ENCODE measurements around the gene ALKBH8.
"Not testable (repeated sequence)": the region's sequence is repeated elsewhere in the genome, so short reads cannot be mapped to it uniquely, and the experiment has no call there.

The ALKBH8 gene

GRCh38 chr11:107545101-107545514 lies 20.4 kb downstream of the ALKBH8 start:
- H4K91ac ChIP-seq (ENCODE audit: low read length), result no peak overlapping the region
- no peaks in the 10 kb centered on the region for H3K9me3 ChIP-seq (ENCODE audit: control insufficient read depth, low read length)

DNA sequence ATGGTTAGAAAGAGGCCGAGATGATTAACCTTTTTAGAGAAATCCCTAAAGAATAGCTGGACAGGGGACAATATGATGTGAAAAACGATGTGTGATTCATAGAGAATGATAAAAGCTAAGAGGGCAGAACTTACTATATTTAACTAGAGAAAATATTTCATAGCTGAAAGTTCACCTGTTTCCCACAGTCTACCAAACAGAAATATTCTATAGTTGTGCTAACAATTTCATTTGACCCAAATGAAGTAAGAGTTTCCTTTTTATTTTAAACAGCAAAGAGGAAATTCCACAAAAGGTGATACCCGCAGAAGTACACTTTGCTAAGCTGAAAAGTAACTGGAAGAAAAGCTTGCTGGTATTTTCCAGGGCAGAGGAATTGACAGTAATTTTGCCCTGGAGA lies 26.7 kb downstream of the ALKBH8 start:
- Histone ChIP-seq H3K18ac (ENCODE audit: low read depth in 1 of 2, low read length in 2 of 2) (no peak overlapping the region), H2BK5ac (ENCODE audit: low read depth, low read length, poor library complexity, severe bottlenecking) (no peak overlapping the region), H2BK12ac (ENCODE audit: low read length in 2 of 2) (no peak overlapping the region), H3K9me3 (ENCODE audit: control insufficient read depth, low read length) (no peaks in the 10 kb centered on the region), H3K9ac (ENCODE audit: low read length) (no peak overlapping the region), H3K79me1 (replicated peaks; ENCODE audit: low read length, poor library complexity, severe bottlenecking) (peaks cover 3% of the 10 kb centered on the region), H3K27ac (ENCODE audit: low read length, poor library complexity, severe bottlenecking) (no peak overlapping the region), H2BK15ac (ENCODE audit: low read depth, poor library complexity, severe bottlenecking) (no peak overlapping the region), H4K8ac (ENCODE audit: low read length) (no peak overlapping the region), H3K4me3 (ENCODE audit: insufficient read depth in 1 of 2, low read depth in 1 of 2, low read length in 2 of 2) (no peak overlapping the region), H3K23ac (ENCODE audit: low read length in 2 of 2) (no peak overlapping the region), H2BK120ac (ENCODE audit: low read depth, low read length) (no peak overlapping the region), H2AK5ac (ENCODE audit: low read length, severe bottlenecking) (no peak overlapping the region), H3K4ac (ENCODE audit: low read depth in 1 of 2, low read length in 2 of 2) (no peak overlapping the region), H4K91ac (ENCODE audit: low read length) (no peak overlapping the region), H3K36me3 (ENCODE audit: control insufficient read depth in 1 of 2, insufficient read depth in 2 of 2, low read depth in 1 of 2, low read length in 2 of 2) (peaks cover 5 to 22% of the 10 kb centered on the region in 2 experiments), H2AFZ (ENCODE audit: low read depth, low read length) (no peak overlapping the region), H3K14ac (ENCODE audit: low read length in 2 of 2) (no peak overlapping the region), H3K4me1 (ENCODE audit: control insufficient read depth, insufficient read depth, low read depth, low read length) (no peaks in the 10 kb centered on the region), H3K27me3 (ENCODE audit: control insufficient read depth in 1 of 2, insufficient read depth in 1 of 2, low read length in 2 of 2) (no peaks in the 10 kb centered on the region), H3K4me2 (ENCODE audit: low read length, poor library complexity, severe bottlenecking) (no peak overlapping the region)
- no peak for DNase-seq
- WGBS, result 96% methylated on average over 2 of the region's 3 CpGs

More at GRCh38 chr11:107545101-107545514, 20.4 kb downstream of the ALKBH8 start:
- Histone ChIP-seq H3K79me1 (replicated peaks; ENCODE audit: low read length, poor library complexity, severe bottlenecking) (no peaks in the 10 kb centered on the region), H2AK5ac (ENCODE audit: low read length, severe bottlenecking) (no peak overlapping the region), H2BK120ac (ENCODE audit: low read depth, low read length) (no peak overlapping the region), H3K14ac (ENCODE audit: low read length in 2 of 2) (no peak overlapping the region), H3K36me3 (ENCODE audit: control insufficient read depth in 1 of 2, insufficient read depth in 2 of 2, low read depth in 1 of 2, low read length in 2 of 2) (peaks cover 5 to 18% of the 10 kb centered on the region in 2 experiments), H2BK15ac (ENCODE audit: low read depth, poor library complexity, severe bottlenecking) (no peak overlapping the region), H3K9ac (ENCODE audit: low read length) (no peak overlapping the region), H3K4me2 (ENCODE audit: low read length, poor library complexity, severe bottlenecking) (no peak overlapping the region), H3K23ac (ENCODE audit: low read length in 2 of 2) (no peak overlapping the region), H3K4me3 (ENCODE audit: insufficient read depth in 1 of 2, low read depth in 1 of 2, low read length in 2 of 2) (no peak overlapping the region), H4K8ac (ENCODE audit: low read length) (no peak overlapping the region), H2BK5ac (ENCODE audit: low read depth, low read length, poor library complexity, severe bottlenecking) (no peak overlapping the region), H2BK12ac (ENCODE audit: low read length in 2 of 2) (no peak overlapping the region), H3K4ac (ENCODE audit: low read depth in 1 of 2, low read length in 2 of 2) (no peak overlapping the region), H3K27ac (ENCODE audit: low read length, poor library complexity, severe bottlenecking) (no peak overlapping the region), H3K27me3 (ENCODE audit: control insufficient read depth in 1 of 2, insufficient read depth in 1 of 2, low read length in 2 of 2) (no peaks in the 10 kb centered on the region), H2AFZ (ENCODE audit: low read depth, low read length) (no peak overlapping the region), H3K4me1 (ENCODE audit: control insufficient read depth, insufficient read depth, low read depth, low read length) (no peaks in the 10 kb centered on the region), H3K18ac (ENCODE audit: low read depth in 1 of 2, low read length in 2 of 2) (no peak overlapping the region)
- peak; percentile 28 for DNase-seq
- no CpG with 5 or more reads among the region's 1 CpG for WGBS

GRCh38 chr11:107538239-107538638 lies 27.3 kb downstream of the ALKBH8 start:
- Histone ChIP-seq H3K27ac (ENCODE audit: low read length, poor library complexity, severe bottlenecking) (no peak overlapping the region), H2AK5ac (ENCODE audit: low read length, severe bottlenecking) (no peak overlapping the region), H2AFZ (ENCODE audit: low read depth, low read length) (no peak overlapping the region), H2BK5ac (ENCODE audit: low read depth, low read length, poor library complexity, severe bottlenecking) (no peak overlapping the region), H3K9me3 (ENCODE audit: control insufficient read depth, low read length) (no peaks in the 10 kb centered on the region), H3K18ac (ENCODE audit: low read depth in 1 of 2, low read length in 2 of 2) (no peak overlapping the region), H4K91ac (ENCODE audit: low read length) (no peak overlapping the region), H3K23ac (ENCODE audit: low read length in 2 of 2) (no peak overlapping the region), H2BK12ac (ENCODE audit: low read length in 2 of 2) (no peak overlapping the region), H3K4ac (ENCODE audit: low read depth in 1 of 2, low read length in 2 of 2) (no peak overlapping the region), H3K9ac (ENCODE audit: low read length) (no peak overlapping the region), H3K36me3 (ENCODE audit: control insufficient read depth in 1 of 2, insufficient read depth in 2 of 2, low read depth in 1 of 2, low read length in 2 of 2) (peaks cover 5 to 22% of the 10 kb centered on the region in 2 experiments), H3K4me3 (ENCODE audit: insufficient read depth in 1 of 2, low read depth in 1 of 2, low read length in 2 of 2) (no peak overlapping the region), H3K4me2 (ENCODE audit: low read length, poor library complexity, severe bottlenecking) (no peak overlapping the region), H3K14ac (ENCODE audit: low read length in 2 of 2) (no peak overlapping the region), H2BK15ac (ENCODE audit: low read depth, poor library complexity, severe bottlenecking) (no peak overlapping the region), H4K8ac (ENCODE audit: low read length) (no peak overlapping the region), H3K79me1 (replicated peaks; ENCODE audit: low read length, poor library complexity, severe bottlenecking) (peaks cover 3% of the 10 kb centered on the region), H3K27me3 (ENCODE audit: control insufficient read depth in 1 of 2, insufficient read depth in 1 of 2, low read length in 2 of 2) (no peaks in the 10 kb centered on the region), H2BK120ac (ENCODE audit: low read depth, low read length) (no peak overlapping the region), H3K4me1 (ENCODE audit: control insufficient read depth, insufficient read depth, low read depth, low read length) (no peaks in the 10 kb centered on the region)
- DNase-seq, result no peak

DNA sequence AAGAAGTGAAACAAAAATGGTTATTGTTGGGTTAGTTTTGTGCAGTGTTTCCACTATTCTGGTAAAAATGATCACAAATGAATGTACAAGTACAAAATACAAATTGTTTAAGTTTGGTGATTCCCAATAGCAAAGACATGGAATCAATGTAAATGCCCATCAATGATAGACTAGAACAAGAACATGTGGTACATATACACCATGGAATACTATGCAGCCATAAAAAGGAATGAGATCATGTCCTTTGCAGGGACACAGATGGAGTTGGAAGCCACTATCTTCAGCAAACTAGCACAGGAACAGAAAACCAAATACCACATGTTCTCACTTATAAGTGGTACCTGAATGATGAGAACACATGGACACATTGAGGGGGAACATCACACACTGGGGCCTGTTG lies 28.4 kb downstream of the ALKBH8 start:
- not testable (repeated sequence) for H3K23ac ChIP-seq (ENCODE audit: low read length in 2 of 2); H3K4me1 ChIP-seq (ENCODE audit: control insufficient read depth, insufficient read depth, low read depth, low read length); H3K14ac ChIP-seq (ENCODE audit: low read length in 2 of 2); H3K9ac ChIP-seq (ENCODE audit: low read length); H3K4me3 ChIP-seq (ENCODE audit: insufficient read depth in 1 of 2, low read depth in 1 of 2, low read length in 2 of 2); H3K9me3 ChIP-seq (ENCODE audit: control insufficient read depth, low read length); H2BK15ac ChIP-seq (ENCODE audit: low read depth, poor library complexity, severe bottlenecking); H2AK5ac ChIP-seq (ENCODE audit: low read length, severe bottlenecking); H2BK5ac ChIP-seq (ENCODE audit: low read depth, low read length, poor library complexity, severe bottlenecking); H4K91ac ChIP-seq (ENCODE audit: low read length); H3K27ac ChIP-seq (ENCODE audit: low read length, poor library complexity, severe bottlenecking); H2BK12ac ChIP-seq (ENCODE audit: low read length in 2 of 2); H2BK120ac ChIP-seq (ENCODE audit: low read depth, low read length); DNase-seq; H3K79me1 ChIP-seq (replicated peaks; ENCODE audit: low read length, poor library complexity, severe bottlenecking); H3K4me2 ChIP-seq (ENCODE audit: low read length, poor library complexity, severe bottlenecking); H3K27me3 ChIP-seq (ENCODE audit: control insufficient read depth in 1 of 2, insufficient read depth in 1 of 2, low read length in 2 of 2); H3K18ac ChIP-seq (ENCODE audit: low read depth in 1 of 2, low read length in 2 of 2); H4K8ac ChIP-seq (ENCODE audit: low read length); H2AFZ ChIP-seq (ENCODE audit: low read depth, low read length); H3K4ac ChIP-seq (ENCODE audit: low read depth in 1 of 2, low read length in 2 of 2)
- peaks cover 3 to 22% of the 10 kb centered on the region in 2 experiments for H3K36me3 ChIP-seq (ENCODE audit: control insufficient read depth in 1 of 2, insufficient read depth in 2 of 2, low read depth in 1 of 2, low read length in 2 of 2)

Data from mesenchymal stem cell (in vitro differentiated cells and primary cell).